HG03342 (cell line): Measurements from ENCODE around the gene MATCAP1.
A peak's percentile ranks its signal among the peaks of the same experiment; 100 is the strongest.

Experiments
- ATAC-seq: cut with Tn5 transposase; IDR thresholded peaks from one replicate; pipeline ENCODE4 v1.9.1; 2021; ENCODE audit warnings: mild to moderate bottlenecking, moderate library complexity; ENCODE audit not compliant: unreplicated experiment

Gene MATCAP1

GRCh38 chr16:67158637-67159600 lies 24.8 kb downstream of the MATCAP1 start:
- ATAC-seq, result peak; percentile 31

- no peak for ATAC-seq
Measured at GRCh38 chr16:67157892-67158635, 25.7 kb downstream of the MATCAP1 start.

- no peak for ATAC-seq
Measured at GRCh38 chr16:67157106-67157748, 26.5 kb downstream of the MATCAP1 start.

GRCh38 chr16:67156143-67156844 lies 27.5 kb downstream of the MATCAP1 start:
- ATAC-seq, result no peak

GRCh38 chr16:67155295-67156142 lies 28.2 kb downstream of the MATCAP1 start:
- ATAC-seq, result no peak

GRCh38 chr16:67154578-67155294 lies 29.0 kb downstream of the MATCAP1 start:
- ATAC-seq, result no peak

GRCh38 chr16:67151431-67152097 lies 32.2 kb downstream of the MATCAP1 start:
- no peak for ATAC-seq

- peak; percentile 56 for ATAC-seq
Measured at GRCh38 chr16:67150833-67151396, 32.8 kb downstream of the MATCAP1 start, which contains the start of gene B3GNT9. Gene B3GNT9 (minus strand): TSS chr16:67150998. CDS start chr16:67150485, 513 bp downstream.

- peak; percentile 48 for ATAC-seq
Measured at GRCh38 chr16:67150047-67150832, 33.5 kb downstream of the MATCAP1 start.

GRCh38 chr16:67149276-67150046 lies 34.3 kb downstream of the MATCAP1 start:
- no peak for ATAC-seq

- no peak for ATAC-seq
Measured at GRCh38 chr16:67148656-67149275, 35.0 kb downstream of the MATCAP1 start.

- ATAC-seq, result no peak
Measured at GRCh38 chr16:67148221-67148620, 35.5 kb downstream of the MATCAP1 start.

- no peak for ATAC-seq
Measured at GRCh38 chr16:67147437-67148140, 36.2 kb downstream of the MATCAP1 start.

- no peak for ATAC-seq
Measured at GRCh38 chr16:67146523-67147357, 37.0 kb downstream of the MATCAP1 start.

- no peak for ATAC-seq
Measured at GRCh38 chr16:67145746-67146145, 38.0 kb downstream of the MATCAP1 start.
